Measurements from ENCODE around the gene CHIT1.

DNA sequence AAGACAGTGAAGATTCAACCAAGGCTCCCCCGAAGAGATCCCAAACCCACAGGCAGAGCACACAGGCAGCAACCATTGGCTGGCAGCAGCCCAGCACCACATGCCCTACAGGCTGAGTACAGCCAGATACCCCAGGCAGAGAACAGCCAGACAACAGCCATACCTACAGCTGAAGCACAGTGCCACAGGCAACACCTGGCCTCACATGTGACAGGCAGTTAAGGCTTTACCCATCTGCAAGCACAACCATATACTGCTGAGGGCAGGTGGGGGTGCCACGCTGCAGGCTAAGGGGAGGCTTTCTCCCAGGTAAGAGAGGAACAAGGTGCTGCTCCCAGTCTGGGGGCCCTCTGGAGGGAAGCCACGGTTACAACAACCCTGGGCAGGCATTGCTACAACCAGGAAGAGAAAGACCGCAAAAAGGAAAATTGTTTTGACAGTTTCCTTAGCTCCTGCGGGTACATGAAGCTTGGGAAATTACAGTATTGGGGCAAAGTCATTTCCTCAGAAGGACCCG, 12.3 kb downstream of the CHIT1 start:
- TF ChIP-seq, protein P1, sequence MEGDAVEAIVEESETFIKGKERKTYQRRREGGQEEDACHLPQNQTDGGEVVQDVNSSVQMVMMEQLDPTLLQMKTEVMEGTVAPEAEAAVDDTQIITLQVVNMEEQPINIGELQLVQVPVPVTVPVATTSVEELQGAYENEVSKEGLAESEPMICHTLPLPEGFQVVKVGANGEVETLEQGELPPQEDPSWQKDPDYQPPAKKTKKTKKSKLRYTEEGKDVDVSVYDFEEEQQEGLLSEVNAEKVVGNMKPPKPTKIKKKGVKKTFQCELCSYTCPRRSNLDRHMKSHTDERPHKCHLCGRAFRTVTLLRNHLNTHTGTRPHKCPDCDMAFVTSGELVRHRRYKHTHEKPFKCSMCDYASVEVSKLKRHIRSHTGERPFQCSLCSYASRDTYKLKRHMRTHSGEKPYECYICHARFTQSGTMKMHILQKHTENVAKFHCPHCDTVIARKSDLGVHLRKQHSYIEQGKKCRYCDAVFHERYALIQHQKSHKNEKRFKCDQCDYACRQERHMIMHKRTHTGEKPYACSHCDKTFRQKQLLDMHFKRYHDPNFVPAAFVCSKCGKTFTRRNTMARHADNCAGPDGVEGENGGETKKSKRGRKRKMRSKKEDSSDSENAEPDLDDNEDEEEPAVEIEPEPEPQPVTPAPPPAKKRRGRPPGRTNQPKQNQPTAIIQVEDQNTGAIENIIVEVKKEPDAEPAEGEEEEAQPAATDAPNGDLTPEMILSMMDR (IDR thresholded peaks at IDR 0.05; ENCODE audit: low read length), result peak; percentile 38
- TF ChIP-seq EZH2 (optimal IDR thresholded peaks at IDR 0.05; ENCODE audit: low read depth, low read length), result no peak

All from MM.1S (cell line).